ENCODE measurements around the gene CCDC68.

The CCDC68 gene

DNA sequence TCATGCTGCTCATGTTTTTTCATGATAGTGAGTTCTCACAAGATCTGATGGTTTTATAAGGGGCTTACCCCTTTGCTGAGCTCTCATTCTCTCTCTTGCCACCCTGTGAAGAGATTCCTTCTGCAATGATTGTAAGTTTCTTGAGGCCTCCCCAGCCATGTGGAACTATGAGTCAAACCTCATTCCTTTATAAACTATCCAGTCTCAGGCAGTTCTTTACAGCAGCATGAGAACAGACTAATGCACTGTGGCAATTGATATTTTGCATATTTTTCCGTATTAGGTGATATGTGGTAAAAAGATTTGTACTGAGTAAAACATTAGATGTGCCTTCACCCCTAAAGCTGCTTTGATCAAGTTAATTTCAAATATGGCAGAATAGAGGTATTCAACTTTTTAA lies 82.2 kb downstream of the CCDC68 start:
- TF ChIP-seq, protein P1, sequence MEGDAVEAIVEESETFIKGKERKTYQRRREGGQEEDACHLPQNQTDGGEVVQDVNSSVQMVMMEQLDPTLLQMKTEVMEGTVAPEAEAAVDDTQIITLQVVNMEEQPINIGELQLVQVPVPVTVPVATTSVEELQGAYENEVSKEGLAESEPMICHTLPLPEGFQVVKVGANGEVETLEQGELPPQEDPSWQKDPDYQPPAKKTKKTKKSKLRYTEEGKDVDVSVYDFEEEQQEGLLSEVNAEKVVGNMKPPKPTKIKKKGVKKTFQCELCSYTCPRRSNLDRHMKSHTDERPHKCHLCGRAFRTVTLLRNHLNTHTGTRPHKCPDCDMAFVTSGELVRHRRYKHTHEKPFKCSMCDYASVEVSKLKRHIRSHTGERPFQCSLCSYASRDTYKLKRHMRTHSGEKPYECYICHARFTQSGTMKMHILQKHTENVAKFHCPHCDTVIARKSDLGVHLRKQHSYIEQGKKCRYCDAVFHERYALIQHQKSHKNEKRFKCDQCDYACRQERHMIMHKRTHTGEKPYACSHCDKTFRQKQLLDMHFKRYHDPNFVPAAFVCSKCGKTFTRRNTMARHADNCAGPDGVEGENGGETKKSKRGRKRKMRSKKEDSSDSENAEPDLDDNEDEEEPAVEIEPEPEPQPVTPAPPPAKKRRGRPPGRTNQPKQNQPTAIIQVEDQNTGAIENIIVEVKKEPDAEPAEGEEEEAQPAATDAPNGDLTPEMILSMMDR (conservative IDR thresholded peaks at IDR 0.05): no peak
- H3K27ac ChIP-seq: no peak overlapping the region

- H3K27ac ChIP-seq: no peak overlapping the region
- TF ChIP-seq, protein P1 (conservative IDR thresholded peaks at IDR 0.05): no peak
Measured at GRCh38 chr18:54875063-54875462, 84.2 kb downstream of the CCDC68 start.

DNA sequence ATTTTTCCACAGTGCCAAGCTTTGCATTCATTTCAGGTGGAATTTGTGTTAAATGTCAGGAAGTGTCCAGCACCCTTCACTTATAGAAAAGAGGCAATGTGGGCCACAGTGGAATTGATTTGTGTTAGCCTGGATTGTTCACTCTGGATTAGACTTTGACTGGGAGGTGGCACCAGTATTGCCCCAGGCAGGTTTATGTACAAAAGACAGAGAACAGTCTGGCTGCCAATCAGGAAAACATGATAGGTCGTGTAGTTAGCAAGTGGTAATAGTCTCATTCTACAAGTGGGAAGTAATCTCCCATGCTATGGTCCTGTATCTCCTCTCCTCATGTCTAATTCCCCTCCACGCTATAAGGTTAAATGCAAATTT lies 85.4 kb downstream of the CCDC68 start:
- H3K27ac ChIP-seq: no peak overlapping the region
- TF ChIP-seq, protein P1 (conservative IDR thresholded peaks at IDR 0.05): no peak

- TF ChIP-seq, protein P1 (conservative IDR thresholded peaks at IDR 0.05): no peak
- H3K27ac ChIP-seq: no peak overlapping the region
Measured at GRCh38 chr18:54872681-54873080, 86.6 kb downstream of the CCDC68 start.

DNA sequence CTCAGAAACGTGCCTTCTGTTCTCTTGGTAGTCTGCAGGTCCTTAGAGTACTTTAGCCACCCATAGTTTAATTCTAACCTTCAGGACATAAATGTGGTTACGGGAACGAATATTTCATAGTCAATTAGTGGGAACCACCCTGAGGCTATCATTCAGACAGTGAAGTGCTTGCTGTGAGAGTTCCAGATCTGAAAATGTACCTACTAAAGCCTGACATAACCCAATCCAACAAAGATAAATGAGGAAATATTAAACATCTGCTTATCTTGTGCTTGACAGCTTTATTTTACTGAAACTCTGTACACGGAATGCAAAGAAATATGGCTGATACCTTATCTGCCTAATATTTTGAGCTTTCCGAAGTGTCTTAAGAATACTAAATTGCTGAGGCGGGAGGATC lies 88.0 kb downstream of the CCDC68 start:
- TF ChIP-seq, protein P1 (conservative IDR thresholded peaks at IDR 0.05): no peak
- H3K27ac ChIP-seq: no peak overlapping the region

- TF ChIP-seq, protein P1 (conservative IDR thresholded peaks at IDR 0.05): no peak
- no peak overlapping the region for H3K27ac ChIP-seq
Measured at GRCh38 chr18:54867131-54867530, 92.1 kb downstream of the CCDC68 start.

DNA sequence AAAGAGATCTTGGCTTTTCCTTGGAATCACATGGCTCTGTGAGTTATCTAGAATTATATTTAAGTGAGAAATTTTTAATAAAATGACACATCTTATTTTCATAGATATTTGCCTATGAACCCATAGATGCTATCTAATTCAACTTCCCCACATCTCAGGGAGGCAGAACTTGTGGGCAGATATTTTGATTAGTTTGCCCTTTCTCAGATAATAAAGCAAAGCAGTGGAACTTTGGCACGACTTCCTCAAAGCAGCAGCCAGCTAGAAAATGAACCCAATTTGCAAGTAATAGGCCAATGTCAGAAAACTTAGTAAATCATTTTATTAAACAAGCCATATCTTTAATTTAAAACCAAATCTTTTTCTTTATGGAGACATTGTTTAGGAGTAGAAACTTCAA lies 98.3 kb downstream of the CCDC68 start:
- H3K27ac ChIP-seq: peak overlapping the region; percentile 12; the same call in 1 of the 2 replicates
- TF ChIP-seq, protein P1 (conservative IDR thresholded peaks at IDR 0.05): no peak

Data from VCaP (cell line).